Panc1 (cell line): ENCODE results near the gene GPR31. TPM values are rescaled to one million over a fixed set of nuclear protein-coding genes. Genes with fewer than 3 reads are reported as not detected.

Experiments
- ATAC-seq: fragments of 200-7000 bp; cut with Tn5 transposase; 2 replicates; pipeline ENCODE4 v1.9.1; 2020; ENCODE audit warnings: mild to moderate bottlenecking, moderate library complexity
- BruUV-seq: library from RNA; stranded (reverse); fragments of 400-500 nt; replicated peaks from 2 replicates; lab custom pipeline; 2021; lab: Mats Ljungman, UMichigan
- CTCF ChIA-PET: fragments of 300-600 bp; sonication (Branson Sonifier 250); formaldehyde crosslinking; loops from one replicate; lab custom pipeline; 2022; ENCODE audit warnings: antibody characterized with exemption; lab: Charles Lee
- POLR2A ChIA-PET: fragments of 300-600 bp; sonication (Branson Sonifier 250); formaldehyde crosslinking; loops from one replicate; lab custom pipeline; 2022; ENCODE audit warnings: antibody characterized with exemption; lab: Charles Lee
- DNase-seq: peaks from one replicate; pipeline ENCODE4 v3.0.0-alpha.2; 2010; ENCODE audit warnings: low read depth, low spot score
- H3K27ac ChIP-seq: 2 replicates; pipeline ENCODE4 v1.5.1; 2011; ENCODE audit warnings: mild to moderate bottlenecking, low read length, inconsistent platforms
- H3K27me3 ChIP-seq: fragments of 200-500 bp; sonication (Bioruptor generic); 2 replicates; pipeline ENCODE4 v1.6.0; 2014; ENCODE audit warnings: low read length, inconsistent platforms; ENCODE audit not compliant: control insufficient read depth, insufficient read depth
- H3K36me3 ChIP-seq: fragments of 200-500 bp; sonication (Bioruptor generic); 2 replicates; pipeline ENCODE4 v1.5.1; 2014; ENCODE audit warnings: inconsistent platforms, mild to moderate bottlenecking, low read length, moderate library complexity; ENCODE audit not compliant: control insufficient read depth, insufficient read depth
- H3K4me1 ChIP-seq: 2 replicates; pipeline ENCODE4 v1.5.1; 2011; ENCODE audit warnings: inconsistent platforms, mild to moderate bottlenecking, low read length, moderate library complexity; ENCODE audit not compliant: control insufficient read depth, insufficient read depth
- H3K4me3 ChIP-seq, 2 experiments: 2 replicates each; pipeline ENCODE4 v1.5.1; 2011 to 2012; ENCODE audit warnings: low read depth in 2 of 2, low read length in 2 of 2, mild to moderate bottlenecking in 2 of 2, inconsistent platforms in 1 of 2, moderate library complexity in 1 of 2
- H3K9me3 ChIP-seq: fragments of 200-500 bp; sonication (Bioruptor generic); 2 replicates; pipeline ENCODE4 v1.5.1; 2014; ENCODE audit warnings: low read depth, mild to moderate bottlenecking, inconsistent platforms, low read length, moderate library complexity; ENCODE audit not compliant: control insufficient read depth, insufficient read depth
- POLR2AphosphoS5 ChIP-seq: IDR thresholded peaks from 2 replicates; pipeline ENCODE4 v1.6.1; 2012; ENCODE audit warnings: mild to moderate bottlenecking, low read depth, low read length, moderate library complexity
- SIN3A ChIP-seq: IDR thresholded peaks from 2 replicates; pipeline ENCODE4 v1.6.1; 2012; ENCODE audit warnings: low read depth, mild to moderate bottlenecking, low read length, moderate library complexity, borderline replicate concordance; ENCODE audit not compliant: insufficient read depth
- TCF7L2 ChIP-seq: IDR thresholded peaks from 2 replicates; pipeline ENCODE4 v1.6.1; 2011; ENCODE audit warnings: mild to moderate bottlenecking, low read depth, low read length, inconsistent platforms
- in situ Hi-C: cut with HindIII; loops from 2 replicates; pipeline ENCODE4 v1.10.0; 2016; ENCODE audit warnings: low sequenced_read_pairs, low pct_unique_long_range_greater_than_20kb
- intact Hi-C: fragments of 100-400 bp; cut with micrococcal nuclease; formaldehyde crosslinking; loops from one replicate; pipeline ENCODE4 v1.10.0; 2022; ENCODE audit not compliant: unreplicated experiment
- total RNA-seq: library from RNA; stranded (reverse); gene quantifications from one replicate; pipeline ENCODE4 v1.2.1, GENCODE V29; 2021; ENCODE audit not compliant: unreplicated experiment
- TF ChIP-seq, protein P1 (sequence below), 2 experiments: IDR thresholded peaks; 2 replicates each; pipeline ENCODE4 v1.6.1; 2011 to 2012; ENCODE audit warnings: low read depth in 2 of 2, control low read depth in 1 of 2, low read length in 1 of 2, mild to moderate bottlenecking in 1 of 2, moderate library complexity in 1 of 2; ENCODE audit not compliant: insufficient read depth in 1 of 2
- TF ChIP-seq, protein P2 (sequence below): fragments of 450-650 bp; IDR thresholded peaks from 2 replicates; pipeline ENCODE4 v1.5.1; 2017; ENCODE audit warnings: mild to moderate bottlenecking

Gene GPR31
- total RNA-seq, 1 experiment from 2014 or later, result not detected

DNA sequence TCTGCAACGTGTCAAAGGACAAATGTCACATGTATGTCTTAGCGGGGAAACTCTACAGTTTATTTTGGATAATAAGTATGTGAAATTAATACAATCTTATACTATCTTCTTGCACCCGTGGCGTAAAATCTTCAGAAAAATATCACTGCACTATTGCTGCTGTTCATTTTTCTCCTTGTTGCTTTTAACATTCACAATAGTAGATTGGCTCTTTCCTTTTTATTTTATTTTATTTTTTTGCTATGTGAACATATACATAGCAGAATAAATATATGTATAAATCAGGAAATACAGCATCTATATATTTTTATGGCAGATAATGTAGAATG, 15.4 kb downstream of the GPR31 start:
- in situ Hi-C loops, result no loop called here
- intact Hi-C loops, result loop anchor here (5.0 kb wide), 3 partner anchors 95 to 365 kb away; partner anchors contain the start of gene CEP43
- ChIA-PET CTCF (interaction anchor here (0.5 to 0.9 kb wide), 4 partner anchors 19 to 355 kb away, joined by 3 to 5 read pairs (median 4); partner anchors contain the start of gene CCR6), POLR2A (no interaction called here)
- BruUV-seq, result no TSS peak
- ATAC-seq (no peak), DNase-seq (no peak)
- TF ChIP-seq, protein P1, sequence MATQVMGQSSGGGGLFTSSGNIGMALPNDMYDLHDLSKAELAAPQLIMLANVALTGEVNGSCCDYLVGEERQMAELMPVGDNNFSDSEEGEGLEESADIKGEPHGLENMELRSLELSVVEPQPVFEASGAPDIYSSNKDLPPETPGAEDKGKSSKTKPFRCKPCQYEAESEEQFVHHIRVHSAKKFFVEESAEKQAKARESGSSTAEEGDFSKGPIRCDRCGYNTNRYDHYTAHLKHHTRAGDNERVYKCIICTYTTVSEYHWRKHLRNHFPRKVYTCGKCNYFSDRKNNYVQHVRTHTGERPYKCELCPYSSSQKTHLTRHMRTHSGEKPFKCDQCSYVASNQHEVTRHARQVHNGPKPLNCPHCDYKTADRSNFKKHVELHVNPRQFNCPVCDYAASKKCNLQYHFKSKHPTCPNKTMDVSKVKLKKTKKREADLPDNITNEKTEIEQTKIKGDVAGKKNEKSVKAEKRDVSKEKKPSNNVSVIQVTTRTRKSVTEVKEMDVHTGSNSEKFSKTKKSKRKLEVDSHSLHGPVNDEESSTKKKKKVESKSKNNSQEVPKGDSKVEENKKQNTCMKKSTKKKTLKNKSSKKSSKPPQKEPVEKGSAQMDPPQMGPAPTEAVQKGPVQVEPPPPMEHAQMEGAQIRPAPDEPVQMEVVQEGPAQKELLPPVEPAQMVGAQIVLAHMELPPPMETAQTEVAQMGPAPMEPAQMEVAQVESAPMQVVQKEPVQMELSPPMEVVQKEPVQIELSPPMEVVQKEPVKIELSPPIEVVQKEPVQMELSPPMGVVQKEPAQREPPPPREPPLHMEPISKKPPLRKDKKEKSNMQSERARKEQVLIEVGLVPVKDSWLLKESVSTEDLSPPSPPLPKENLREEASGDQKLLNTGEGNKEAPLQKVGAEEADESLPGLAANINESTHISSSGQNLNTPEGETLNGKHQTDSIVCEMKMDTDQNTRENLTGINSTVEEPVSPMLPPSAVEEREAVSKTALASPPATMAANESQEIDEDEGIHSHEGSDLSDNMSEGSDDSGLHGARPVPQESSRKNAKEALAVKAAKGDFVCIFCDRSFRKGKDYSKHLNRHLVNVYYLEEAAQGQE (IDR thresholded peaks at IDR 0.05; ENCODE audit: insufficient read depth in 1 of 2, low read depth in 2 of 2, low read length in 1 of 2), result no peak
- TF ChIP-seq SIN3A (no peak), TCF7L2 (no peak), POLR2AphosphoS5 (no peak)
- TF ChIP-seq, protein P2, sequence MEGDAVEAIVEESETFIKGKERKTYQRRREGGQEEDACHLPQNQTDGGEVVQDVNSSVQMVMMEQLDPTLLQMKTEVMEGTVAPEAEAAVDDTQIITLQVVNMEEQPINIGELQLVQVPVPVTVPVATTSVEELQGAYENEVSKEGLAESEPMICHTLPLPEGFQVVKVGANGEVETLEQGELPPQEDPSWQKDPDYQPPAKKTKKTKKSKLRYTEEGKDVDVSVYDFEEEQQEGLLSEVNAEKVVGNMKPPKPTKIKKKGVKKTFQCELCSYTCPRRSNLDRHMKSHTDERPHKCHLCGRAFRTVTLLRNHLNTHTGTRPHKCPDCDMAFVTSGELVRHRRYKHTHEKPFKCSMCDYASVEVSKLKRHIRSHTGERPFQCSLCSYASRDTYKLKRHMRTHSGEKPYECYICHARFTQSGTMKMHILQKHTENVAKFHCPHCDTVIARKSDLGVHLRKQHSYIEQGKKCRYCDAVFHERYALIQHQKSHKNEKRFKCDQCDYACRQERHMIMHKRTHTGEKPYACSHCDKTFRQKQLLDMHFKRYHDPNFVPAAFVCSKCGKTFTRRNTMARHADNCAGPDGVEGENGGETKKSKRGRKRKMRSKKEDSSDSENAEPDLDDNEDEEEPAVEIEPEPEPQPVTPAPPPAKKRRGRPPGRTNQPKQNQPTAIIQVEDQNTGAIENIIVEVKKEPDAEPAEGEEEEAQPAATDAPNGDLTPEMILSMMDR, result no peak; the same call in none of the 2 replicates
- Histone ChIP-seq H3K9me3 (no peaks in the 10 kb centered on the region), H3K27me3 (peaks cover 9% of the 10 kb centered on the region), H3K4me1 (no peaks in the 10 kb centered on the region), H3K27ac (no peak overlapping the region), H3K36me3 (no peaks in the 10 kb centered on the region), H3K4me3 (no peak overlapping the region)

DNA sequence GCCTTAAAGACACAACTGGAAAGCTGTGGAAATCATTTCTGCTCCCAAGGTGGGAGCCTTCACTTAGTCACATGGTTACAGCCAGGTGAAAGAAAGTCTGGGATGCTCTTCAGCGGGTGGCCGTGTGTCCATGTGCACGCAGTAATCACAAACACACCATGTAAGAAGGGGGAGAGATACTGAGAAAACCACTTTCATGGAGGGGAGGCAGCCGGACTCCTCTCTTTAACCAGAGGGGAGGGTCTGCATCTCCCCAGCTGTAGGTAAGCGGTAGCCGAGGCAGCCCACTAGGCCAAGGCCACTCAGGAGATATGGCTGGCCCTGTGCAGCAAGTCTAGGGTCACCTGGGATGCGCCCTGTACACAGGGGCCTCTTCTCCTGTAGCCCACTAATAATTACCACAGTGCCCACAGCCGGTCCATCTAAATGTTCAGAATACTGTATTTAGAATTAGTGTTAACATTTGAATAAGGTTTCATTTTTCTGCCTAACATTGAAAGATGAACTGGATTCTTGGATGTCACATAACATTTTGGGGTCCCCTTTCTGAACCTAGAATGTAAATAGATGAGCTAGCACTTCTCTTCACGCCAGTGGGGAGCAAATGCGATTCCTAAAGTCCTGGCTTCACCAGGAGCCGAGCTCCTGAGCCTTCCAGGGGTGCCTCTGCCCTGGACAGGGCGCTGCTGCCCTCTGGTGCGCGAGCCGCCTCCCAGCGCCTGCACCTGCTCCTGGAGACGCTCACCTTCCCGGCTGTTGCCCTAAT, 15.9 kb downstream of the GPR31 start:
- in situ Hi-C loops (no loop called here), intact Hi-C loops (loop anchor here (5.0 kb wide), 3 partner anchors 95 to 365 kb away; partner anchors contain the start of gene CEP43)
- H3K27me3 ChIP-seq, result peaks cover 9% of the 10 kb centered on the region
- H3K4me3 ChIP-seq, result no peak overlapping the region
- H3K4me1 ChIP-seq, result no peaks in the 10 kb centered on the region
- BruUV-seq, result no TSS peak
- ATAC-seq (peak; percentile 94), DNase-seq (peak; percentile 30)
- no peaks in the 10 kb centered on the region for H3K36me3 ChIP-seq
- H3K27ac ChIP-seq, result no peak overlapping the region
- TF ChIP-seq, protein P2, result peak; percentile 98
- TF ChIP-seq TCF7L2, result no peak
- POLR2A ChIA-PET, result no interaction called here
- no peaks in the 10 kb centered on the region for H3K9me3 ChIP-seq
- CTCF ChIA-PET, result interaction anchor here (0.5 to 0.9 kb wide), 6 partner anchors 18 to 354 kb away, joined by 3 to 5 read pairs (median 3); partner anchors contain the start of gene CCR6
